ENCODE data around the gene HBE1. TPM values are rescaled to one million over a fixed set of nuclear protein-coding genes. Genes with fewer than 3 reads are reported as not detected.
"Not testable (repeated sequence)": the region's sequence is repeated elsewhere in the genome, so short reads cannot be mapped to it uniquely, and the experiment has no call there.

The HBE1 gene
- polyA plus RNA-seq, 1 donor, result 10.4 TPM

DNA sequence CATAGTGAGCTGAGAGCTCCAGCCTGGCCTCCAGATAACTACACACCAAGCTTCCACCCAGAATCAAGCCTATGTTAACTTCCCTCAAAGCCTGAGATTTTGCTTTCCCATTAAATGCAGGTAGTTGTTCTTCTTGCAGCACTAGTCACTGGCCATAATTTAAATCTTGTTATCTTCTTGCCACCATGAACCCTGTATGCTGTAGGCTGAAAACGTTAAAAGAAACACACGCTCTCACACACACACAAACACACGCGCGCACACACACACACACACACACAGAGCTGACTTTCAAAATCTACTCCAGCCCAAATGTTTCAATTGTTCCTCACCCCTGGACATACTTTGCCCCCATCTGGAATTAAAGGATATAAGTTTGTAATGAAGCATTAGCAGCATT lies 16.3 kb downstream of the HBE1 start:
- not testable (repeated sequence) for DNase-seq

DNA sequence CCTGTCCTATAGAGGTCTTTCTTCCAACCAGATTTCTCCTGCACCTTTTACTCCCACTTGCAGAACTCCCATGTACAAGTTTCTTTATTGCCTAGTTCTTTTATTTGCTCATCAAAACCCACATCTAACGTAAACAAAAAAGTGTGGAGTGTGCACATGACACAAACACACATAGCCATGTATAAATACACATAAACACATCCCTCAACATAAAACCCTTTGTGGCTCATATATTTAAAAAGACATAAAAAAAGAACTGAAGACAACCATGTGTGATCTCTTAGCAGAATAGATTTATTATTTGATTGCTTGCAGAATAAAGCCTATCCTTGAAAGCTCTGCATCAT lies 16.9 kb downstream of the HBE1 start:
- no peak for DNase-seq

DNA sequence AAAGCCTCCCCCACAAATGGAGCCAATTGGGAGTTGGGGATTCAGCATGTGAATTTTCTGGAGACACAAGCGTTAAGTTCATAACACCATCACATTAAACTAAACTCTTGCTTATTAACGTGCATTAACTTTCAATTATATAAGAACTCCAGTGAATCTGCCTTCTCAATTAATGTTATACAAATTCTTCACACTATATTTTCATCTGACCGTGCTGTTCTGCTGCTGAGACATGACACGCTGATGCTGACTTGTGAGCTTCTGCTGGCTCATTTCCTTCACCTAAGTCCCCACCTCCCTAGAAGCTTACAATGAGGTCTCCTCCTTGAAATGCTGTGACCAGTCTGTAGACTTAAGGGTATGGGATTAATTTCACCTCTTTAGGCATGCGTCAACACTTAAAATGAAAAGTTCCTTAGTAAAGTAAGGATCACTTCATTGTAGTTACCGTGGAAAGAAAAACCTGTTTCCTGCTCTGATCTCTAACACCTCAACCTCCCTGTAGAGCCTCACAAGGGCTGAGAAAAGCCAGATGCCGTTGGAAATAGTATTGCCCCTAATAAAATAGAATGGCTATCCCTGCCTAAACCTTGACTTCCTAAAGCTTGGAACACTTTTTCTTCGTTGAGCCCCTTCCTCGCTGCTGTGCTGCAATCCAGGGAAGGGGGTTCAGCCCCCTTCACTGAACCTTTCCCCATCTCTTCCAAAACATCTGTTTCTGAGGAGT lies 17.4 kb downstream of the HBE1 start:
- no peak for DNase-seq

DNA sequence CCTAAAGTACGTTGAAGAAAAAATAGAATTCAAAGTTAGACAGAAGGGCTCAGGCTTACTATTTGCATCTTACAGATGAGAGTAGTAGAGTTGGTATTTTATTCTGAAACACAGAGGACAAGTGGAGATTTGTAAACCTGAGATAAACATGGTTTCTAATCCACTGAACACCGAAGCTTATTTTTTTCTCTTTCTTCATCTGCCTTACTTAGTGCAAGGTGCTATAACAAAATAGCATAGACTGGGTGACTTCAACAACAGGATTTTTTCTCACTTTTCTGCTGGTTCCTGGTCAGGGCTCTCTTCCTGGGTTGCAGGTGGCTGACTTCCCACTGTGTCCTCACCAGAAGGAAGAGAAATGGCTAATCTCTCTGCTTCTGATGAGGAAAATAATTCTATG lies 18.0 kb downstream of the HBE1 start:
- no peak for DNase-seq

GRCh38 chr11:5250543-5251204 lies 19.1 kb downstream of the HBE1 start:
- DNase-seq, result no peak

GRCh38 chr11:5249807-5250396 lies 19.8 kb downstream of the HBE1 start, which contains the start of gene HBG1:
Gene HBG1 (minus strand): TSS chr11:5249857. CDS start chr11:5249804, 53 bp downstream.
- not testable (repeated sequence) for DNase-seq

DNA sequence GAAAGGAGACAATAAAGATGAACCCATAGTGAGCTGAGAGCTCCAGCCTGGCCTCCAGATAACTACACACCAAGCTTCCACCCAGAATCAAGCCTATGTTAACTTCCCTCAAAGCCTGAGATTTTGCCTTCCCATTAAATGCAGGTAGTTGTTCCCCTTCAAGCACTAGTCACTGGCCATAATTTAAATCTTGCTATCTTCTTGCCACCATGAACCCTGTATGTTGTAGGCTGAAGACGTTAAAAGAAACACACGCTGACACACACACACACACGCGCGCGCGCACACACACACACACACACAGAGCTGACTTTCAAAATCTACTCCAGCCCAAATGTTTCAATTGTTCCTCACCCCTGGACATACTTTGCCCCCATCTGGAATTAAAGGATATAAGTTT lies 21.2 kb downstream of the HBE1 start:
- not testable (repeated sequence) for DNase-seq

DNA sequence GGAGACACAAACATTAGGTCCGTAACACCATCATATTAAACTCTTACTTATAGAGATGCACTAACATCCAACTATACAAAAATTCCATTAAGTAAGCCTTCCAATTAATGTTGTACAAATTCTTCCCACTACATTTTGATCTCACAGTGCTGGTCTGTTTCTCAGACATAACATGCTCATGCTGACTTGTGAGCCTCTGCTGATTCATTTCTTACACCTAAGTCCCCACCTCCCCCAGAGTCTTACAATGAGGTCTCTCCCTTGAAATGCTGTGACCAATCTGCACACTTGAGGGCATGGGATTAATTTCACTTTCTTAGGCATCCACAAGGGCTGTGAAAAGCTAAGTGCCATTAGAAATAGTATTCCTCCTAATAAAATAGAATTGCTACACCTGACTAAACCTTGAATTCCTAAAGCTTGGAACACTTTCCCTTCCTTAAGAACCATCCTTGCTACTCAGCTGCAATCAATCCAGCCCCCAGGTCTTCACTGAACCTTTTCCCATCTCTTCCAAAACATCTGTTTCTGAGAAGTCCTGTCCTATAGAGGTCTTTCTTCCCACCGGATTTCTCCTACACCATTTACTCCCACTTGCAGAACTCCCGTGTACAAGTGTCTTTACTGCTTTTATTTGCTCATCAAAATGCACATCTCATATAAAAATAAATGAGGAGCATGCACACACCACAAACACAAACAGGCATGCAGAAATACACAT lies 22.1 kb downstream of the HBE1 start:
- no peak for DNase-seq

GRCh38 chr11:5246772-5247471 lies 22.8 kb downstream of the HBE1 start:
- no peak for DNase-seq

- no peak for DNase-seq
These were observed 24.6 kb downstream of the HBE1 start for GRCh38 chr11:5245155-5245554.

GRCh38 chr11:5243816-5244180 lies 25.9 kb downstream of the HBE1 start:
- no peak for DNase-seq

- DNase-seq, result no peak
These were observed 26.6 kb downstream of the HBE1 start for GRCh38 chr11:5242933-5243815.

GRCh38 chr11:5242208-5242607 lies 27.5 kb downstream of the HBE1 start:
- DNase-seq, result no peak

DNA sequence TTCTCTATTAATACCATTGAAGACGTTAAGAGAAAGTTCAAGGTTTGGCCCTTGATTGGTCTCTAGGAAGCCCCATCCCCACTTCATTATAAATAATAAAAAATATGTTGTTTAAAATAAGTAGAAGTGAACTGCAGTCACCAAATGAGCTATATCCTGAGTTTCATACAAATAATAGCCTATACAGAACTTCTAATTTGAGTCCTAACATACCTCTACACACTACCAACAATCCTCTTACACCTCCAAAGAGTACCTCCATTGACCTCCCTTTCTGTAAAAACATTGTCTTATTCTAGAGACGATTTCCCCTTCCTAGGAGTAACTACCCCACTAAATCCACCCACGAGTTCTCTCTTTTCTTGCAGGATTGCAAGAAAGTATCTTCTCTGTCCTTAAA lies 28.3 kb downstream of the HBE1 start:
- DNase-seq, result no peak

DNA sequence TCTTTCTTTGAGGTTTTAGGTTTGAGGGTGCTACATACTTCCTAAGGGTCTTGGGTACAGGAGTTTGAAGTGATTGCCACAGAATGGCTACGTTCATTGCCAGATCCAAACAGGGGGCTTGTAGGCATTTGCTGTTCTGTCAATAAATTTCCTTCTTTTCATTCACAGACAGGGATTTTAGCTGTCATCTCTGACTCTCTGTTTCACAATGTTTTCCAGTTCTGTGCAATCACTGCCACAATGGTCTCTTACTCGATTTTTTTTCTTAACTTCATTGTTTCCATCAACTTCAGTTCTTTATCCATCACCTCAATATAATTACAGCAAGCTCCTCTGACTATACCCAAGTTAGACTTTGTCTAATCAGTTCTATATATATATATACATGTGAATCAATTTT lies 29.3 kb downstream of the HBE1 start:
- no peak for DNase-seq

DNA sequence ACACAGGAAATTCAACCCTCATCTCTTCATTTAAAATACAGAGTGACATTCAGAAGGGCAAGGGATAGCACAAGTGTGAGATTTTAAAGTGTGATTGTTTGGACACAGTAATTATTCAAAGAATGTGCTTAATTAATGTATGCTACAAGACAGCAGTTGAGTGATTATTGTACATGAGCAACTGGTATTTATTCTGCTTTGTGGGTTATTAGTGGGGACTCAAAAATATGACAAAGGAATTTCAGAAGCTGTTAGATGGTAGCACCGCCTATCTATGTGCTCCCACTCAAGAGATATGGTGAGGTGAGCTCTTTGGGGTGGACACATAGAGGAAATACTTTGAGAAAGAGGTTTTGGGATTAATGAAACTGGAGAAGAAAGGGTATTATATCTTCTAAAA lies 29.7 kb downstream of the HBE1 start:
- DNase-seq, result no peak

GRCh38 chr11:5239046-5239445 lies 30.7 kb downstream of the HBE1 start:
- no peak for DNase-seq

DNA sequence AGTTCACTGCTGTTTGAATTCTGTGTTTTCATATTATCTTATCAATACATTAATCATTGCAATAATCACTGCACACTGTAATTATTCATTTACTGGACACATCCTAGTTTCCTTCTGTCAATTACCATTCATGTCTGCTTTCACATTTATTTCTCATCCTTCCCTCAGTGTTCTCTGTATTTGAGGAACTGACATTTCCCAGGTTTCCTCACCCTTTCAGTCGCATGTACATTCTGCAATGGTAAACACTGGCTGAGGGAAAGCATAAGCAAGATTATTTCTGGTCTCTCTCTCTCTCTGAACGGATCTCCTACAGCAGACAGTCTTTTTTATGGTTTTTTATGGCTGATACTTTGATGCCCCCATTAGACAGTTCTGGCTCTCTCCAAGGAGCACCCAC lies 31.3 kb downstream of the HBE1 start:
- no peak for DNase-seq

DNA sequence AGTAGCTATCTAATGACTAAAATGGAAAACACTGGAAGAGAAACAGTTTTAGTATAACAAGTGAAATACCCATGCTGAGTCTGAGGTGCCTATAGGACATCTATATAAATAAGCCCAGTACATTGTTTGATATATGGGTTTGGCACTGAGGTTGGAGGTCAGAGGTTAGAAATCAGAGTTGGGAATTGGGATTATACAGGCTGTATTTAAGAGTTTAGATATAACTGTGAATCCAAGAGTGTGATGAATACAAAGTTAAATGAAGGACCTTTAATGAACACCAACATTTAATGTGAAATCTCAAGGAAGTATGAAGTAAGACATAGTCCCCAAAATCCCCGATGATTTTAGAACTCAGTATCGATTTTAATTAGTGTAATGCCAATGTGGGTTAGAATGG lies 32.3 kb downstream of the HBE1 start:
- DNase-seq, result no peak

GRCh38 chr11:5235364-5236095 lies 34.2 kb downstream of the HBE1 start:
- DNase-seq, result no peak

All from left kidney (tissue), 2 donors.